Thoracic aorta (tissue), 2 donors: ENCODE results near the gene PUSL1. TPM values are rescaled to one million over a fixed set of nuclear protein-coding genes. Genes with fewer than 3 reads are reported as not detected.

ENCODE experiments used
- ATAC-seq: fragments of 150-250 bp; one replicate; pipeline ENCODE4 v1.8.0; 2017; ENCODE audit warnings: low read depth; ENCODE audit not compliant: insufficient number of reproducible peaks, low FRiP score
- DNase-seq: peaks from one replicate; pipeline ENCODE4 v3.0.0-alpha.2; 2020; ENCODE audit warnings: low spot score
- H3K27ac ChIP-seq, 2 donors: fragments of 200-600 bp; sonication (generic); 1 replicate in 1 of 2; 2 replicates in 1 of 2; pipeline ENCODE4 v1.5.1; 2016; ENCODE audit warnings: mild to moderate bottlenecking in 2 of 2, moderate library complexity in 2 of 2
- H3K27me3 ChIP-seq: fragments of 200-600 bp; sonication (generic); replicated peaks from 2 replicates; pipeline ENCODE4 v1.6.0; 2016; ENCODE audit warnings: mild to moderate bottlenecking; ENCODE audit not compliant: insufficient read depth
- H3K36me3 ChIP-seq: fragments of 200-600 bp; sonication (generic); one replicate; pipeline ENCODE4 v1.5.1; 2016
- H3K4me1 ChIP-seq, 2 donors: fragments of 200-600 bp; sonication (generic); 1 replicate in 1 of 2; 2 replicates in 1 of 2; pipeline versions ENCODE4 v1.5.1 to v1.6.0; 2016; ENCODE audit warnings: low read depth in 2 of 2, mild to moderate bottlenecking in 1 of 2; ENCODE audit not compliant: control insufficient read depth in 1 of 2
- H3K4me3 ChIP-seq: fragments of 200-600 bp; sonication (generic); 2 replicates; pipeline ENCODE4 v1.5.1; 2016; ENCODE audit warnings: mild to moderate bottlenecking
- H3K9me3 ChIP-seq: fragments of 200-600 bp; sonication (generic); 2 replicates; pipeline ENCODE4 v1.5.1; 2016
- CTCF ChIP-seq: fragments of 200-600 bp; sonication (generic); IDR thresholded peaks from one replicate; pipeline ENCODE4 v1.5.1; 2019; ENCODE audit warnings: antibody characterized with exemption
- total RNA-seq, 2 donors: library from RNA; depleted of rRNA; stranded (reverse); fragments of >200 nt; gene quantifications; one replicate each; pipeline versions ENCODE4 v1.1.0 to v1.2.3, GENCODE V29; 2016

Gene PUSL1
- total RNA-seq, 2 donors from 2014 or later = 22.1 to 22.6 TPM

- H3K4me1 ChIP-seq = peaks cover 21 to 44% of the 10 kb centered on the region in 2 donors
- no peak overlapping the region for H3K27ac ChIP-seq
- no peaks in the 10 kb centered on the region for H3K27me3 ChIP-seq
- ATAC-seq (no peak), DNase-seq (no peak)
- TF ChIP-seq CTCF = no peak
- H3K36me3 ChIP-seq = no peaks in the 10 kb centered on the region
- no peak overlapping the region for H3K4me3 ChIP-seq
- no peaks in the 10 kb centered on the region for H3K9me3 ChIP-seq
Measured at GRCh38 chr1:1345860-1346500, 37.6 kb downstream of the PUSL1 start.

- Histone ChIP-seq H3K27ac (no peak overlapping the region), H3K4me3 (no peak overlapping the region), H3K9me3 (no peaks in the 10 kb centered on the region), H3K4me1 (peaks cover 24 to 48% of the 10 kb centered on the region in 2 donors), H3K36me3 (no peaks in the 10 kb centered on the region), H3K27me3 (no peaks in the 10 kb centered on the region)
- TF ChIP-seq CTCF = no peak
- DNase-seq = no peak
- ATAC-seq = no peak
Measured at GRCh38 chr1:1346501-1346890, 38.1 kb downstream of the PUSL1 start.

- peak overlapping the region in 1 of 2 donors; percentile 20 for H3K27ac ChIP-seq
- ATAC-seq (no peak), DNase-seq (no peak)
- H3K36me3 ChIP-seq = no peaks in the 10 kb centered on the region
- H3K4me3 ChIP-seq = peak overlapping the region; percentile 79
- H3K9me3 ChIP-seq = no peaks in the 10 kb centered on the region
- H3K27me3 ChIP-seq = no peaks in the 10 kb centered on the region
- peaks cover 28 to 54% of the 10 kb centered on the region in 2 donors for H3K4me1 ChIP-seq
- no peak for TF ChIP-seq CTCF
Measured at GRCh38 chr1:1347026-1347595, 38.7 kb downstream of the PUSL1 start.

GRCh38 chr1:1347663-1348419 is 39.4 kb downstream of the PUSL1 start:
- peaks cover 28 to 61% of the 10 kb centered on the region in 2 donors for H3K4me1 ChIP-seq
- no peaks in the 10 kb centered on the region for H3K9me3 ChIP-seq
- no peak for TF ChIP-seq CTCF
- no peaks in the 10 kb centered on the region for H3K27me3 ChIP-seq
- no peak for ATAC-seq
- H3K36me3 ChIP-seq = no peaks in the 10 kb centered on the region
- peak overlapping the region; percentile 79 for H3K4me3 ChIP-seq
- H3K27ac ChIP-seq = peak overlapping the region in 1 of 2 donors; percentile 20
- no peak for DNase-seq
